GM19397 (cell line): Measurements from ENCODE around the gene TTC34.

Experiments
- ATAC-seq: cut with Tn5 transposase; IDR thresholded peaks from one replicate; pipeline ENCODE4 v1.9.1; 2021; ENCODE audit warnings: mild to moderate bottlenecking, moderate library complexity; ENCODE audit not compliant: unreplicated experiment

The TTC34 gene

GRCh38 chr1:2594001-2594640, 207.4 kb downstream of the TTC34 start:
- no peak for ATAC-seq

- ATAC-seq = no peak
Observed at GRCh38 chr1:2593251-2593878, 208.1 kb downstream of the TTC34 start.

- ATAC-seq = no peak
Observed at GRCh38 chr1:2592672-2593071, 208.8 kb downstream of the TTC34 start.

- no peak for ATAC-seq
Observed at GRCh38 chr1:2591581-2592261, 209.8 kb downstream of the TTC34 start.

GRCh38 chr1:2591233-2591580, 210.3 kb downstream of the TTC34 start:
- no peak for ATAC-seq

DNA sequence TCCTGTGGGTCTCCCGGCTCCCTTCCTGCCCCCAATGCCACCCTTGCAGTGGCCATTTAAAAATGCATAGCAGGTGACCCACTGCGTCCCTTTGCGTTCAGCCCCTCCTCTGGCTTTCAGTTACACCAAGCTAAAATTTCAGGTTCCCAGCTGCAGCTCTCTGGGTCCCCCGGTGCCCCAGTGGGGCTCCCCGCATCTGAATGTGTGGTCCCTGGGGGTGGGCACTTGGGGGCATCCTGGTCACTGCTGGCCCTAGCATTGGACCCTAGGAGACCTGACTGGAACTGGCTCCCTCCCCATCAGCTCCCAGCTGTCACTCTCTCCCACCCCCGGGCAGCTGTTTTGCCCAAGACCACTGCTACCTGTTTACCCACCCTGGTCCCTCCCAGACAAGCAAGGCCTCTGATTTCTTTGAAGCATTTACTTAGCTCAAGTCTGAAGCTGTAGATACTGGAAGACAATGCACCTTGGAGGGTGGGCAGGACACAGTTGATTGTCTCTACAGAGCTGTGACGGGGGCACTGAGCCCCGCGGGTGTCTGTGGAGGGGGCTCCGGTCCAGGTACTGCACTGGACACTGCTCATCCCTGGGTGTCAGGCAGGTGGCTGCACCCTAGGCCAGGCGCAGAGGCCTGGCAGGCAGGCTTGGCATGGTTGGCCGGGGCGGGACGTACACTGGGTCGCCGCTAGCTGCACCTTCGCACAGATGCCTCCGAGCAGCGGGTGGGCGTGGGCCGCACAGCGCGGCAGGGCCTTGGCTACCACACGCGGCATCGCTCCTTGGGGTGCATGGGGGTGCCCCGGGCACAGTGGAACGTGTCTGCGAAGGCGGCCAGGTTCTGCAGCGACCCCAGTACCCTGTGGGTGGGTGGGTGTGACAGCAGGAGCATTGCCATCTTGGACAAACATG, 211.0 kb downstream of the TTC34 start:
- ATAC-seq = no peak

GRCh38 chr1:2589431-2590232, 211.9 kb downstream of the TTC34 start:
- no peak for ATAC-seq

DNA sequence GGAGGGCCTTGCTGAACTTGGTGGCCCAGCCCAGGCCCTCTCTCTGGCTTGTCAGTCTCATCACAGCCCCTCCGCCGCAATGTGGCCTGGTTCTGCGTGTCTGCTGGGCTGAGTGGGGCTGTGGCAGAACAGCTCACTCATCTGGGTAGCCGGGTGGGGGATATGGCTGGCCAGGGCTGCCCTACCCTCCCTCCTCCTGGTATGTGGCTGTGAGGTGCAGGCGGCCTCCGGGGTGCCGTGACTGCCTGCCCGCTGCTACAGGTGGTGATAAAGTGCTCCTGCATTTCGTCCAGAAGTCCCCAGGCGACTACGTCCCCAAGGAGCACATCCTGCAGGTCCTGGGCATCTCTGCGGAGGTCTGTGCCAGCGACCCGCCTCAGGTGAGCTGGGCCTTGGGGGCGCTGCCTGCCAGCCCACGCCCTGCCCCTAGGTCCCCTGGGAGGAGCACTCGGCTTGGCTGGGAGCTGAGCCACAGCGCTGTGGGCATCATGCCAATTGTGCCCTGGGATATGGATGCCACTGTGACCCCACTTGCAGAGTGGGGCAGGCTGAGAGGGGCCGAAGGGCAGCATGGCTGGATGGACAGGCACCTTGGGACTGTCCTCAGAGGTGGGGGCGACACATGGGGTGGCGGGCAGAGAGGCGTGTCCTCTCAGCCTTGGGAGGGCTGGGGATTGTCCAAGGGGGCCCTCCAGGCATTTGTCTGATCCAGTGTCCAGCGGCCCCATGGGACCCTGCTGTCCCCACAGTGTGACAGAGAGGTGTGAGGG, 212.6 kb downstream of the TTC34 start:
- no peak for ATAC-seq

- ATAC-seq = no peak
Observed at GRCh38 chr1:2587860-2588571, 213.5 kb downstream of the TTC34 start.

DNA sequence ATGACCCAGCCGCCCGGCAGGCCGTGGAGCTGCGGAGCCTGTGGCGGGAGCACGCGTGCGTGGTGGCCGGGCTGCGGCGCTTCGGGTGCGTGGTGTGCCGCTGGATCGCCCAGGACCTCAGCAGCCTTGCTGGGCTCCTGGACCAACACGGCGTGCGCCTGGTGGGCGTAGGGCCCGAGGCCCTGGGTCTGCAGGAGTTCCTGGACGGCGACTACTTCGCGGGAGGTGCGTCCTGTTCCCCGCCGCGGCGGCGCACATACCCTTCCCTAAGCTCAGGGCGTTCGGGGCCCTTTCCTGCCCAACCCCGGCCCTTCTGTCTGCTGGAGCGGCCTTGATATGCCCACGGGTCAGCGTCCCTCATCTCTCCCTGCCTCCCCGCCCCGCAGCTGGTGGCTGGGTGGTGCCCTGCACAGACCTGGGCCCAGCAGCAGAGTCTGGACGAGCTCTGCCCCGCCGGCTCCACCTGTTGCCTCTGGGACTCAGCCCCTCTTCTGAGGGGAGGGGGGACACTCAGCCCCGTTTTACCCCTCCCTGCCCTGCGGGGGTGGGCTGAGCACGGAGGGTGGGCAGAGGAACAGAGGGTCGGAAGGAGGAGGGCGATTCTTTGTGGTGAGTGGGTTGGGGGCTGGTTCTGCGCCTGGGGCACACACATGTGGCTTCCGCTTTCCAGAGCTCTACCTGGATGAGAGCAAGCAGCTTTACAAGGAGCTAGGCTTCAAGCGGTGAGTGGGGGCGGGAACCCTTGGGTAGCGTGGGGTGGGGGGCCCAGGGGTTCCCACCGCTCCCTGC, 214.2 kb downstream of the TTC34 start:
- ATAC-seq = no peak

DNA sequence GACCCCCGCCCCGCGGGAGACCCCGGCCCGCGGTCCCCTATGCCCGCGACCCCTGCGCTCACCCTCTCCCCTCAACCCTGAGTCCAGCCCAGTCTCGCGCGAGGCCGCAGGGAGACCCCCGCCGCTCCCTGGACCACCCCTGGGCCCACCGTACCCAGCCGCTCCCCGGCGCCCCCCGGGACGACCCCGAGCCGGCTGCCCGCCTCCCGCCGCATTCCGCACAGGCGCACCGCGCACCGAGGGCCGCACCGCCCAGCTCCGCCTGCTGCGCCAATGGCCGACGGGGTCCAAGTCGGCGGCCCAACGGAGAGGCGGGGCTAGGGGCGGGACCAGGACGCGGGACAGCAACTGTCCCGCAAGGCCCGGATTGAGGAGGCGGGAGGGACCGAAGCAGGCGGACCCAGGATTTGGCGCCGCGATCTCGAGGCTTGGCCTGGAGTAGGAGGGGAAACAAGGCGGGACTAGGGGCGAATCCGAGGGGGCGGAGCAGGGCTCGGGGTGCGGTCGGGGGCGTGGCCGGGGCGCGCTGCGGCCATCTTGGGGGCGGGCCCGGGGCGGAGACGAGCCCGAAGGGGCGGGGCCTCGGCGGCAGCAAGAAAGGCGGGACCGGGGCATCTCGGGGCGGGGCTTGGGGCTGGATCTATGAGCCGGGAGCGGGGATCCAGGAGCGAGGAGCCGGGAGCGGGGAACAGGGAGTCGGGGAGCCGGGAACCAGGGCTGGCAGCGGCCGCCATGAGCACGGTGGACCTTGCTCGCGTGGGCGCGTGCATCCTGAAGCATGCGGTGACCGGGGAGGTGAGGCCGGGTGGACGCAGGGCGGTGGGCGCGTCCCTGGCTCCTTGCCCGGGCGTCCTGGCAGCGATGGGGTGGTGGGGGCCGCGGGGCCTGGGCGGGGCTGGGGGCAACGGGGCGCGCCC, 215.1 kb downstream of the TTC34 start, which contains the start of gene PRXL2B:
TSS of gene PRXL2B (plus strand) at position 624 of the 917 bp plus-strand sequence. CDS start at position 733, 109 bp downstream.
- peak; percentile 65 for ATAC-seq
